22Rv1 (cell line): ENCODE measurements around the gene RBM34.

ENCODE experiments used
- CTCF ChIP-seq: fragments of 450-650 bp; IDR thresholded peaks from 2 replicates; pipeline ENCODE4 v1.5.1; 2017; ENCODE audit warnings: mild to moderate bottlenecking
- ZFX ChIP-seq: fragments of 450-650 bp; IDR thresholded peaks from 2 replicates; pipeline ENCODE4 v1.6.1; 2017; ENCODE audit warnings: antibody characterized with exemption, borderline replicate concordance

- TF ChIP-seq CTCF (no peak), ZFX (no peak)
Measured at GRCh38 chr1:235180916-235181460, 19.9 kb upstream of the RBM34 start.
